UCSD-AML1 (cell line): ENCODE data around the gene CIRBP.
"Not testable (repeated sequence)": the region's sequence is repeated elsewhere in the genome, so short reads cannot be mapped to it uniquely, and the experiment has no call there.

Source experiments
- DNase-seq: peaks from one replicate; lab custom pipeline; 2025; ENCODE audit not compliant: unreplicated experiment; lab: John Stamatoyannopoulos, UW

Gene CIRBP

GRCh38 chr19:1308718-1309117 lies 39.6 kb downstream of the CIRBP start:
- no peak for DNase-seq

DNA sequence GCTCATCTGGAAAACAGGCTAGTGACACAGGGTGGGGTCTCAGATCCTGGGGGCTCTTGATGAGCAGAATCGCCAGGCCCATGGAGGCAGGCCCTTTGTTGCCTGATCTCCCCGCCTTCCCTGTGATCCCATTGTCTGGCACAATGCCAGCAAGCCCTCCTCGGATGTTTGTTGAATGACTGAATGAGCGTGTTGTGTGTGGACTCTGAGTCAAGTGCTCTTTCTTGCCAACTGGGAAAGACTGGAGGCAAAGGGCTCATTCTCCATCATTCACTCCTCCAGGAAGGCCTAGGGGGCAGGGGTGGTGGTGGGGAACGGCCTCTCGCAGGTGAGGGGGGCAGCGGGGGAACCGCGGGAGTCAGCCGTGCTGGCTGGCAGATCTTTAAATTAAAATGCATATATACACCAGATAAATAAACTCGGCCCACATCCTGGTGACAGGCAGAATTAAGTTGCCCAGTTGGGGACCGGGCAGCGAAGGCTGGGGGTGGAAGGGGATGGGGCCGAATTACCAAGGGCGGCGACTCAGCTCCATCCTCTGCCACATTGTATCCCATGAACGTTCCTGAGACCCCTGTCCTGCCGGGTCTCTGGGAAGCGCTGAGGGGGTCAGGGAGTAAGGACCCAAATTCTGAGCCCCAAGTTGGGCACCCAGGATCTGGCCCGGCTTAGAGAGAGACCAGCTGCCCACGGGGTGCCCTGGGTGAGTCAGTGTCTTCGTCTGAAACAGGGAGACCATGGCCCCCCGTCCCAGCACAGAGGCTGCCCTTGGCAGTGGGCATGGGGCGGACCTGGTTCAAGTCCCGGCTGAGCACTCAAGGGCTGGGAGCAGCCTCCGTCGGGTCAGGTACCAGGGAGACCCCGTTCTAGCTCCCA lies 41.1 kb downstream of the CIRBP start:
- no peak for DNase-seq

- DNase-seq, result no peak
These were observed 41.7 kb downstream of the CIRBP start for GRCh38 chr19:1310853-1311180.

- DNase-seq, result no peak
These were observed 42.5 kb downstream of the CIRBP start for GRCh38 chr19:1311543-1312091.

DNA sequence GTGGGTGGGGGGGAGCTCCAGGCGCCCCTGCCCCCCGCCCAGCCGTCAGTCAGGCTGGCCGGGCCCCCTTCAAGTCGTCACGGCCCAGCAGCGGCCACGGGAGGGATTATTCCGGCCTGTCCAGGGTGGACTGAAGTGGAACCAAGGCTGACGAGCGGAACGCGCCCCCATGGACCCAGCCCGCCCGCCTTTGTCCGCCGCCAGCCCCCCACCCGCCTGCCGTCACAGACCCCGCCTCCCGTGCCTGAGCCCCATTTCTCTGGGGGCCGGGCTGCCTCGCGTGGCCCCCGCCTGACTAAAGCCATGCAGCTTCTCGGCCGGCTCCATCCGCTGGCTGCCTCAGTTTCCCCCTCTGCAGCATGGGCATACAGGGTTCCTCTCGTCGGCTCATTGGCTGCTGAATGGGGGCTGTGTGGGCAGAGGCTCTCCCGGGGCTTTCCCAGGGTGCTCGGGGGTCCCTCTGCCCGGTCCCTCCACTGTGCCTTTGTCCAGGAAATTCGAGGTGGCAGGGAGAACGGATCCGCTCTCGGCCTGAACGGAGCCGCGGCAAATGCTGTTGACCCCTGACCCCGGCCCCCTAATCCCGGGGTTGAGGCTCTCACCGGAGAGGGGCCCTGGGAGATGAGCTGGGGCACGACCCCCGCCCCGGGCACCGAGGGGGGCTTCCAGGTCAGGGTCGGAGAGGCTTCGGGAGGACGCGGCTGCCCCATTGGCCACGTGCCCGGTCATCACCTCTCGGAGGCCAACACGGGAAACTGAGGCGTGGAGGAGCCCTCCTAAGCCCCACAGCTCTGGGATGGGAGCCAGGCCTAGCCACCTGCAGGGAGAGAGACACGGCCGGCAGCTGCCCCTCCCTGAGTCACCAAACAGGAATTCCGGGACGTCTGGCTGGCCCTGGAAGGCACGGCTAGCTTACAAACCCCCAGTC lies 43.9 kb downstream of the CIRBP start:
- no peak for DNase-seq

DNA sequence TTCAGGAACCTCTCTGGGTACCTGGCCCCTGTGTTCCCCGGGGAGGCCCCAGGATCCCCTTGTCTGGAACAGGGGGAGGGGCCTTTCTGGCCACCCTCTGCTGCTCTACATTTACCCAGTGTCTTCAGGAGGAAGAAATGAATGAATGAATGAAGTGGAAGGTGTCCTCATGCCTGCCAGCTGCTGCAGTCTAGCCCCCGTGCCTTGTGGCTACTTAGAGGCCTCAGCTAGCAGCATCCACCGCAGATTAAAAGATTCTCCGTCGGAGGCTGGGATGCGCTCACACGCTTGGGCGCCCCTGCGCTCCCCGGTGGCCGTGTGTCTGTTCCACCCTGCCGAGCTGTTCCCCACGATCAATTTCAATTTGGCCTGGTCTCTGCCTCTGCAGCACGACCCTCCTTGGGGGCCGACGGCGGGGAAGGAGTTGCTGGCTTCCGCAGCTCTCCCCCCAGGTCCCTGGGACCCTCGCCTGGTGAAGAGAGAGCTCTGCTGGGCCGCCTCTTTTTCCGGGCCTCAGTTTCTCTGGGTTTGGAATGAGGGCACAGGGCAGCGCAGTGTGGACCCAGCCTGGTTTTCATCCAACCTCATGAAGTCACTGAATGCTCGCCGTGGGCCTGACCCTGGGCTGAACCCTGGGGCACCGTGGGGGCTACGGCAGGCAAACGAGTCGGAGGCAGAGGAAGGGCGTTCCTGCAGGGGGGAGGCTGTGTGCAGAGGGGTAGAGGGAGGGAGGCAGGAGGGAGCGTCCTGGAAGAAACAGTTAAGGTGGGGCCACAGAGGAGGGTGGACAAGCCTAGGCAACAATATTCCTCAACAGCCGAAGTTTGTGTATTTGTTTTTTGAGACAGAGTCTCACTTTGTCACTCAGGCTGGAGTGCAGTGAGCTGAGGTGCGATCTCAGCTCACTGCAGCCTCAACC lies 44.8 kb downstream of the CIRBP start:
- no peak for DNase-seq

DNA sequence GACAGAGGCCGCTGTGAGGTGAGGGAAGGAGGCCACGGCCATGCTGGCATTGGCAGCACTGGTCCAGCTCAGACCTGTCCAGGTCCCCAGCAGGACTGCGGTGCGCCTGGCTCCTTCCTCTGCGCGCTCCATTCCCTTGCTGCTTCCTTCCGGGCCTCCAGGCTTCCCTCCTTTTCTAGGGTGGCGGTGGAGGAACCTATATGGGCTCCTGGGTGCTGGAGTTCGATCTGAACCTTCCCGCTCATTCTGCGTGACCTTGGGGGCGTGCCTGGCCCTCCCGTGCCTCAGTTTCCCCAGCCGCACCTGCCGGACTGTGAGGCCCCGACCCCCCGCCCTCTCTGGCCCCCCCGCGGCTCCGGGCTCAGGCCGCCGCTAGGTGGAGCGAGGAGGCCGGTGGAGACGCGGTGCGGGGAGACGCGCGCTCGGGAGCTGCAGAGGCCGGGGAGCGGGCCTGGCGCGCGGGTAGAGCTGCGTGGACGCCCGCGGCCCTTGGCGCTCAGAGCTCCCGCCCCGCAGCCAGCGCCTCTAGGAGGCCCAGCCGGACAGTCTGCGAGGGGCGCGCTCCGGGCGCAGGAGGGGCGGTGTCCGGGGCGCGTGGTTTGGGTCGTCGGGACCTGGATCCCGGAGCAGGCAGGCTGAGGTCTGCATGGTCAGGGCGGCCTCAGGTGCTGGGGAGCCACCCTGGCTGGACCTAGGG lies 46.5 kb downstream of the CIRBP start:
- peak; percentile 61 for DNase-seq

DNA sequence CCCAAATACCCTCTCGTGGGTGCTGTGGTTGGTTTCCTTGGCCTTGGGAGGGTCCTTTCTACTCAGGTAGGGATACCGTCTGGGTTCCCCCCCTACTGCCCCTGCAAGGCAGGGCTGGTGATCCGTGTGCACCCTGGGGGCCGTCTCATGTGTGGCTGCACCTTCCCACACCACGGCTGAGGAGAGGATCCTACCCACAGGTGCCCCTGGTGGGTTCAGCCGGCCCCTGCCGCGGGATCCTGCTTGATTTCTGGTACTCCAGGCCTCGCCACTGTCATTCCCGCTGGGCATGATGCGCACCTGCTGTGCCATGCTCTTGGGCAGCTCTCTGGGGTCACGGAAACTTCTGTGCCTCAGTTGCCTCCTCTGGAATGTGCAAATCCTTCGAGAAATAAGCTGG lies 47.3 kb downstream of the CIRBP start:
- no peak for DNase-seq

DNA sequence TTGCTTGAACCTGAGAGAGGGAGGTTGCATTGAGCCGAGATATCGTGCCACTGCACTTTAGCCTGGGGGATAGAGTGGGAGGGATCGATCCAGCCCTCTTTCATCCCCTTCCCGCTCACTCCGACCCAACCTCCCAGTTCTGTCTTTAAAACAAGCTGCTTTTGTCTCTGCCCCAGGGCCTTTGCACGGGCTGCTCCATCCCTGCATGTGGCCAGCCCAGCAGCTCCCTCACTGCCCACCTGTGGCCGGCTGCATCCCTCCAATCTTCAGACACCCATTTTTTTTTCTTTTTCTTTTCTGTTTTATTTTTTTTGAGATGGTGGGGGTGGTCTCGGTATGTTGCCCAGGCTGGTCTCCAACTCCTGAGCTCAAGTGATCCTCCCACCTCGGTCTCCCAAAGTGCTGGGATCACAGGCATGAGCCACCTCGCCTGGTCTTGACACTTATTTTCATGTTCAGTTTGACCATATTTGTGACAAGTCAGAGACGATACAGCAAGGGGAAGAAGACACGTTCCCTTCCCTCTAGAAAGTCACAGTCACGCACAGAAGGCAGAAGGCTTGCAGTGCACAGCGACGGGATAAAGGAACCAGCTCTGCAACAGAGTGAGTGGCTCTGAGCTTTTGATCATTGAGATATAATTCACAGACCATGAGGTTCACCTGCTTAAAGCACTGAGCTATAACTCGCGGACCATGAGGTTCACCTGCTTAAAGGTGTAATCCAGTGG lies 48.3 kb downstream of the CIRBP start:
- DNase-seq, result no peak

DNA sequence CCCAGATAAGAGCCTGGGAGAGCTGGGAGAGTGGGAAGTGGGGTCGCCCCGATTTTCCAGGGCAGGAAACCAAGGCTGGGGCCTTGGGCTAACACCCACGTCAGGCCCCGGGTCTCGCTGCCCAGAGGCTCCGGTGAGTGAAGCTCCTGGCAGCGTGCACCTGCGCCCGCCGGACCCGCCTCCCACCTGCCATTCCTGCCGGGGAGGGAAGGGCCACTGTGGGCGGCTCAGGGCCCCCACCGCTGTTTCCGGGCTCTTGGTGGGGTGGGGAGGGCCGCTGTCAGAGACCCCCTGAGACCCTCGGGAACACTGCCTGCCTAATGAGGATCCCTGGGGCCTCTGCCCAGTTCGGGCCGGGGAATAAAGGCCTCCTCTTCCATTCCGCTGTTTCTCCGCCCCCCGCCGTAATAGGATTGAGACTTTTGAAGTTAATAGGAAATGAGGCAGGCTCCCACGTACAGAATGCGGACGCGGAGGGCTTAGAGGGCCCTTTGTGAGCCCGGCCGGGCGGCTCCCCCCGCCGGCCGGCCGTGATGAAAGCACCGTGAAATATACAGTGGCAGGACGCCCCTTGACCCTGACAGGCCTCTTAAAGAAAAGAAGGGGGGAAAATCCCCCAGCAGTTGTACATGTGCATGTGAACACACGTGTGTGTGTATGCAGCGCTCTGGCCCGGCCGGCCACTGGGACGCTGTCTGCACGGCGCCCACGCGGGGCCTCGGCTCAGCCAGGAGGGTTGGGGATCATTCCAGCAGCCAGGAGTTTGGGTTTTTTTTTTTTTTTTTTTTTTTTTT lies 49.7 kb downstream of the CIRBP start:
- DNase-seq, result no peak

- DNase-seq, result not testable (repeated sequence)
These were observed 51.1 kb downstream of the CIRBP start for GRCh38 chr19:1320282-1320650.

DNA sequence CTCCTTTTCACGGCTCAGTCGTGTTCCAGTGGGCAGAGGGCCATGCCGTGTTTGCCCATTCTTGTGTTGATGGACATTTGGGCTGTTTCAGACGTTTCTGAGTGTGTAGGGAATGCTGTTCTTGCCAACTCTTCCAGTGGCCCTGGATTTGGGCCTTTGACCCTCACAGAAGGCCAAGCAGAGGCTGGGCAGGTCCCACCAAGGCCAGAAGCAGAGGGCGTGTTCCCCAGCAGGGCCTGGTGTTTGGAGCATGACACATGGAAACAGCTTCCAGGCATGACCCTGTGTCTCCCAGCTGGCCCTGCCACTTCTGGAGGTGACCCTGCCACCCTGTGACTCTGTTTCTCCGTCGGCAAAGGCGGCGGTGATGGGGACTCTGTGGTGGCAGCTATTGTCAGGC lies 52.4 kb downstream of the CIRBP start:
- DNase-seq, result no peak

DNA sequence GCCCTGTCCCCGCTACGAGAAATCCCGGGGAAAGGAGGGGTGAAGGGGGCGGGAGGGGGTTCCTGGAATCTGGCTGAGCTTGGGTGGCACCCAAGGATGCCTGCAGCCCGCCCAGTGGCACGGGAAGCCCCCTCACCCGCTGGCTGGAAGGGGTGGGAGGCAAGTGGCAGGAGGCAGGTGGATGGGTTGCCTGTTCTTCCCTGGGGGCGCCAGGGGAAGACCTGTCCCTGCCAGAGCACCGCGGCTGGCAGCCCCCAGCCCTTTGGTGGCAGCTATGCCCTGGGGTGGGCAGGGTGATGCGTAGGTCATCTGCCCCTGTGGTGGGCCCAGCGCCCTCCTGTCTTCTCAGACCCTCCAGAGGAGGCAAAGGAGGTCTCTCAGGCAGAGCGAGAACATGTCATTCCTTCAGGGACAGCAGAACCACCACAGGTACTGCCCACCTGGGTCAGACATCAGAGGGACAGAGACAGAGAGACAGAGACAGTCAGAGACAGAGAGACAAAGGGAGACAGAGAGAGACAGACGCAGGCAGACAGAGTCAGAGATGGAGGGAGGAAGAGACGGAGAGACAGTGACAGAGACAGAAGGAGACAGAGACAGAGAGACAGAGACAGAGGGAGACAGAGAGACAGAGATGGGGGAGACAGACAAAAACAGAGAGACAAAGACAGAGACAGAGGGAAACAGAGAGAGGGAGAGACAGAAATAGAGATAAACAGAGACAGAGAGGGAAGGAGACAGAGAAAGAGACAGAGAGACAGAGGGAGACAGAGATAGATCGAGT lies 53.3 kb downstream of the CIRBP start:
- DNase-seq, result no peak

DNA sequence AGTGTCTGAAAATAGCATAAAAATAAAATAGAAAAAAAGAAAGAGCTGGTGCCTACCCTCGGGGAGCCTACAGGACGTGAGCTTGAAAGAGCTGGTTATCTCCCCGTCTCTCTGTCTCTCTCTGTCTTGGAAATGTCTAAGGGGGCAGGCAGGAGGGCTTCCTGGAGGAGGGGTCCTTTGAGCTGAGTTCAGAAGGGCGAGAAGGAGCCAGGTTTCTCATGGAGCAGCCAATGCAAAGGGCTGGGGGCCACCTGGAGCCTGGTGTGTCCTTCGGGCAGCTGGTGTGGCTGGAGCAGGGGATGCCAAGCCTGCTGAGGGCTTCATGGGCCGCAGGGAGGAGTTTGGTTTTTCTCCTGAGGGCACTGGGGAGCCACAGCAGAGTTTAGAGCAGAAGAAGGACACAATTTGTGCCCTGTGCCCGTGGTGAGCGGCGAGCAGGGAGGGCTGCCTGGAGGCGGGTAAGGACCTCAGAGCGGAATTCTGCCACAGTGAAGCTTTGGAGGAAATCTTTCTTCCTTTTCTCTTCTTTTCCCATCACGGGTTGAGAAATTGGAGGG lies 55.2 kb downstream of the CIRBP start:
- no peak for DNase-seq
